Stimulated activated naive CD8-positive, alpha-beta T cell treated with anti-CD3 and anti-CD28 coated beads, Interleukin-15, amount 100 ng/mL, for 72 hours (primary cell): ENCODE data around the gene CKS2.

ENCODE experiments used
- ATAC-seq: fragments of 150-1000 bp; cut with Tn5 transposase; 2 replicates; pipeline ENCODE4 v1.10.0; 2021; ENCODE audit warnings: mild to moderate bottlenecking, moderate library complexity
- DNase-seq, 2 donors: peaks; one replicate each; pipeline ENCODE4 v3.0.0; 2021 to 2022
- H3K27ac Mint-ChIP-seq, 2 donors: one replicate each; pipeline ENCODE4 v1.8.0; 2022; ENCODE audit warnings: mild to moderate bottlenecking in 2 of 2, mixed read lengths in 2 of 2, moderate library complexity in 2 of 2
- H3K27me3 Mint-ChIP-seq: one replicate; pipeline ENCODE4 v1.8.0; 2022; ENCODE audit warnings: mixed read lengths
- H3K4me1 Mint-ChIP-seq: one replicate; pipeline ENCODE4 v1.8.0; 2022; ENCODE audit warnings: mild to moderate bottlenecking, mixed read lengths
- H3K4me3 Mint-ChIP-seq, 2 donors: one replicate each; pipeline ENCODE4 v1.8.0; 2022; ENCODE audit warnings: mild to moderate bottlenecking in 2 of 2, mixed read lengths in 2 of 2, moderate library complexity in 1 of 2
- H3K9me3 Mint-ChIP-seq, 2 donors: one replicate each; pipeline ENCODE4 v1.8.0; 2022; ENCODE audit warnings: mixed read lengths in 2 of 2

Gene CKS2

DNA sequence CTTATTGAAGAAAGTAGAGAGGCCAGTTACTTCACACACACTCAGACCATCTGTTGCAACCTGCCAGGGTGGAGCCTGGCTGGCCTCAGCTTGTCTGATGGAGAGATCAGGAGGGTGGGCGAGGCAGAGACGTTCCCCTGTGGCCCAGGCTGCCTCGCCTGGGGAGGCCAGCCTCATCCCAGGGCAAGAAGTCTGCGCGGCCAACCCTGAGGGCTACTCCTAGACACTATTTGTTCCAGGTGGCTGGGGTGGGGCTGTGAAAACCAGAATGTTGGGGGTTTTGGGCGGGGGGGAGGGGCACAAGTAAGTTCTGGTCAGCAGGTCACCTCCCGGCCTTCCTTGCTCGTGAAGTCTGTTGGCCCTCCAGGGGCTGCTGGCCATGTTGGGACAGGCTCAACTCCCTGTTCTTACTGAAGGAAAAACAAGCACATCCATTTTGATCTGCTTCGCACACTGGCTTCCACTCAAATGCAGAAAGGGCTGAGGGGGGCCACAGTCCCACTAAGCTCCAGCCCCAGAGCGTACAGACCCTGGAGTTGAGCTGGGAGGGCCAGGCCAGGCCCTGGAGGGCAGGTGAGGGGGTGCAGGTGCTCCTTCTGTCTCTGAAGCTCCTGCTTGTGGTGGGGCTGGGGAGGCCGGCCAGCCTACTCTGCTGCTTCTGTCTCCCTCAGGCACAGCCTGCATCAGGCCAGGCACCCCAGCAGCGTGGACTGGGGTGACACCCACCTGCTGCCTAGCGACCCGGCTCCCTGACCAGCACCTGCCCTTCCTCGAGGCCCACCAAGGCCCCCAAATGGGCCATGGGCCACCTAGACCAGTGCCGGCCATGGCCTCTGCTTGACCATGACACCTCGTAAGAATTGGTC lies 53.9 kb downstream of the CKS2 start:
- ATAC-seq (no peak), DNase-seq (peak in 1 of 2 donors; percentile 9)
- no peaks in the 10 kb centered on the region for H3K27me3 Mint-ChIP-seq
- no peak overlapping the region for H3K4me3 Mint-ChIP-seq
- no peaks in the 10 kb centered on the region for H3K9me3 Mint-ChIP-seq
- H3K27ac Mint-ChIP-seq = peak overlapping the region in 1 of 2 donors; percentile 68
- H3K4me1 Mint-ChIP-seq = peaks cover 28% of the 10 kb centered on the region

DNA sequence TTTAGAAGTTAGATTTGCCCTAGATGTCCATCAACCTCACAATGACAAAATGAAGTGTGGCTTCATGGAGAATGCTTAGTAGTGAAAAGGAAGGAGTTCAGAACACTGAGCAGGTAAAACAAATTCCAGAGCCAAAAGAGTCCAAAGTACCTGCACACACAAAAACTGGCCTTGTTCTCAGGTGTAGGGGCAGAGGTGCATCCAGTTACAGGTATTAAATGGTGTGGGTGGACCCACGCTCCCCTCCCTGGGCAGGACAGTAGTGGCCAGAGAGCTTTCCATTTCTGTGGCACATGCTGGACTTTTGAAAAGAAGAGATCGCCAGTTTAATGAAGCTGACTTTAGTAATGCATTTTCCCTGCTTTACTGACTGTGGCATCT lies 54.5 kb downstream of the CKS2 start:
- no peaks in the 10 kb centered on the region for H3K9me3 Mint-ChIP-seq
- no peak for ATAC-seq
- H3K27ac Mint-ChIP-seq = peak overlapping the region in 1 of 2 donors; percentile 68
- no peaks in the 10 kb centered on the region for H3K27me3 Mint-ChIP-seq
- no peak for DNase-seq
- H3K4me3 Mint-ChIP-seq = no peak overlapping the region
- peaks cover 24% of the 10 kb centered on the region for H3K4me1 Mint-ChIP-seq
